Stimulated activated naive B cell treated with anti-CD40 and anti-IgM and Interleukin-4, amounts not matched to agents 10 μg/mL and 1 μg/mL and 100 μg/mL, for 72 hours (primary cell): Measurements from ENCODE around the gene AP1S1.
"Not testable (repeated sequence)": the region's sequence is repeated elsewhere in the genome, so short reads cannot be mapped to it uniquely, and the experiment has no call there.

Source experiments
- ATAC-seq, 2 donors: fragments of 150-1000 bp; cut with Tn5 transposase; replicated peaks; 2 replicates each; pipeline ENCODE4 v1.10.0; 2021; ENCODE audit warnings: moderate library complexity in 1 of 2
- DNase-seq: peaks from one replicate; pipeline ENCODE4 v3.0.0; 2021
- H3K27ac Mint-ChIP-seq: one replicate; pipeline ENCODE4 v1.8.0; 2022; ENCODE audit warnings: mild to moderate bottlenecking, mixed read lengths
- H3K27me3 Mint-ChIP-seq, 2 donors: one replicate each; pipeline ENCODE4 v1.8.0; 2022; ENCODE audit warnings: mixed read lengths in 2 of 2
- H3K36me3 Mint-ChIP-seq, 2 donors: one replicate each; pipeline ENCODE4 v1.8.0; 2022; ENCODE audit warnings: mixed read lengths in 2 of 2, mild to moderate bottlenecking in 1 of 2
- H3K4me1 Mint-ChIP-seq, 2 donors: one replicate each; pipeline ENCODE4 v1.8.0; 2022; ENCODE audit warnings: mixed read lengths in 2 of 2, mild to moderate bottlenecking in 1 of 2
- H3K4me3 Mint-ChIP-seq, 2 donors: one replicate each; pipeline ENCODE4 v1.8.0; 2022; ENCODE audit warnings: mild to moderate bottlenecking in 2 of 2, mixed read lengths in 2 of 2, moderate library complexity in 1 of 2
- H3K9me3 Mint-ChIP-seq, 2 donors: one replicate each; pipeline ENCODE4 v1.8.0; 2022; ENCODE audit warnings: mixed read lengths in 2 of 2, mild to moderate bottlenecking in 1 of 2

The AP1S1 gene

GRCh38 chr7:101132626-101133600 lies 21.4 kb upstream of the AP1S1 start:
- not testable (repeated sequence) for H3K9me3 Mint-ChIP-seq, H3K27ac Mint-ChIP-seq, H3K4me3 Mint-ChIP-seq, DNase-seq, ATAC-seq, H3K36me3 Mint-ChIP-seq
- Mint-ChIP-seq H3K27me3 (peaks cover 50 to 80% of the 10 kb centered on the region in 2 donors), H3K4me1 (peaks cover 26 to 34% of the 10 kb centered on the region in 2 donors)

GRCh38 chr7:101133621-101134398 lies 20.5 kb upstream of the AP1S1 start:
- Mint-ChIP-seq H3K4me3 (no peak overlapping the region), H3K27me3 (peaks cover 44 to 71% of the 10 kb centered on the region in 2 donors), H3K36me3 (no peaks in the 10 kb centered on the region), H3K4me1 (peaks cover 30 to 41% of the 10 kb centered on the region in 2 donors), H3K27ac (peak overlapping the region; percentile 52), H3K9me3 (no peaks in the 10 kb centered on the region)
- ATAC-seq (no peak), DNase-seq (no peak)

GRCh38 chr7:101134399-101134980 lies 19.8 kb upstream of the AP1S1 start:
- Mint-ChIP-seq H3K27ac (no peak overlapping the region), H3K27me3 (peaks cover 44 to 67% of the 10 kb centered on the region in 2 donors), H3K36me3 (no peaks in the 10 kb centered on the region), H3K4me1 (peaks cover 30 to 41% of the 10 kb centered on the region in 2 donors), H3K9me3 (no peaks in the 10 kb centered on the region), H3K4me3 (no peak overlapping the region)
- no peak for DNase-seq
- no peak for ATAC-seq

GRCh38 chr7:101137651-101138212 lies 16.5 kb upstream of the AP1S1 start:
- H3K4me1 Mint-ChIP-seq: peaks cover 30 to 41% of the 10 kb centered on the region in 2 donors
- H3K27ac Mint-ChIP-seq: peak overlapping the region; percentile 98
- DNase-seq: no peak
- no peaks in the 10 kb centered on the region for H3K36me3 Mint-ChIP-seq
- peak in 1 of 2 donors; percentile 1 for ATAC-seq
- H3K27me3 Mint-ChIP-seq: peaks cover 33 to 46% of the 10 kb centered on the region in 2 donors
- H3K9me3 Mint-ChIP-seq: no peaks in the 10 kb centered on the region
- peak overlapping the region; percentile 39 to 87 for H3K4me3 Mint-ChIP-seq

GRCh38 chr7:101138213-101138870 lies 15.9 kb upstream of the AP1S1 start:
- DNase-seq: peak; percentile 77
- peak overlapping the region; percentile 84 to 87 for H3K4me3 Mint-ChIP-seq
- H3K4me1 Mint-ChIP-seq: peaks cover 32 to 44% of the 10 kb centered on the region in 2 donors
- H3K9me3 Mint-ChIP-seq: no peaks in the 10 kb centered on the region
- peak; percentile 97 to 98 for ATAC-seq
- H3K36me3 Mint-ChIP-seq: no peaks in the 10 kb centered on the region
- peak overlapping the region; percentile 98 for H3K27ac Mint-ChIP-seq
- peaks cover 33 to 46% of the 10 kb centered on the region in 2 donors for H3K27me3 Mint-ChIP-seq

- H3K27me3 Mint-ChIP-seq: peaks cover 30 to 46% of the 10 kb centered on the region in 2 donors
- DNase-seq (no peak), ATAC-seq (no peak)
- no peak overlapping the region for H3K27ac Mint-ChIP-seq
- no peak overlapping the region for H3K4me3 Mint-ChIP-seq
- peaks cover 23 to 30% of the 10 kb centered on the region in 2 donors for H3K4me1 Mint-ChIP-seq
- H3K36me3 Mint-ChIP-seq: no peaks in the 10 kb centered on the region
- H3K9me3 Mint-ChIP-seq: no peaks in the 10 kb centered on the region
Observed at GRCh38 chr7:101140339-101140699, 14.0 kb upstream of the AP1S1 start.

GRCh38 chr7:101140746-101141382 lies 13.4 kb upstream of the AP1S1 start:
- H3K27me3 Mint-ChIP-seq: peaks cover 33 to 49% of the 10 kb centered on the region in 2 donors
- peaks cover 20 to 28% of the 10 kb centered on the region in 2 donors for H3K4me1 Mint-ChIP-seq
- no peak for DNase-seq
- H3K9me3 Mint-ChIP-seq: no peaks in the 10 kb centered on the region
- no peak overlapping the region for H3K27ac Mint-ChIP-seq
- no peaks in the 10 kb centered on the region for H3K36me3 Mint-ChIP-seq
- ATAC-seq: no peak
- no peak overlapping the region for H3K4me3 Mint-ChIP-seq

GRCh38 chr7:101151908-101152651 lies 2.2 kb upstream of the AP1S1 start:
- Mint-ChIP-seq H3K36me3 (peaks cover 7 to 15% of the 10 kb centered on the region in 2 donors), H3K4me3 (no peak overlapping the region), H3K27me3 (peaks cover 17 to 20% of the 10 kb centered on the region in 2 donors), H3K27ac (no peak overlapping the region), H3K9me3 (peaks cover 3 to 4% of the 10 kb centered on the region in 2 donors), H3K4me1 (peaks cover 14 to 33% of the 10 kb centered on the region in 2 donors)
- DNase-seq (no peak), ATAC-seq (no peak)

GRCh38 chr7:101154693-101155102 lies 422 bp downstream of the AP1S1 start:
- H3K36me3 Mint-ChIP-seq: peaks cover 19 to 36% of the 10 kb centered on the region in 2 donors
- peaks cover 3 to 6% of the 10 kb centered on the region in 2 donors for H3K27me3 Mint-ChIP-seq
- peak; percentile 39 to 49 for ATAC-seq
- H3K9me3 Mint-ChIP-seq: peaks cover 3 to 4% of the 10 kb centered on the region in 2 donors
- H3K27ac Mint-ChIP-seq: no peak overlapping the region
- no peak for DNase-seq
- peaks cover 14 to 41% of the 10 kb centered on the region in 2 donors for H3K4me1 Mint-ChIP-seq
- peak overlapping the region; percentile 89 to 91 for H3K4me3 Mint-ChIP-seq

- Mint-ChIP-seq H3K36me3 (peaks cover 24 to 42% of the 10 kb centered on the region in 2 donors), H3K4me3 (peak overlapping the region; percentile 89 to 91), H3K27me3 (peaks cover 0 to 4% of the 10 kb centered on the region in 2 donors), H3K27ac (peak overlapping the region; percentile 52), H3K9me3 (peaks cover 3 to 4% of the 10 kb centered on the region in 2 donors), H3K4me1 (peaks cover 14 to 41% of the 10 kb centered on the region in 2 donors)
- no peak for DNase-seq
- ATAC-seq: no peak
Observed at GRCh38 chr7:101155303-101155702, 1.0 kb downstream of the AP1S1 start.

- Mint-ChIP-seq H3K27me3 (peaks cover 0 to 4% of the 10 kb centered on the region in 2 donors), H3K4me3 (no peak overlapping the region), H3K27ac (no peak overlapping the region), H3K9me3 (peaks cover 3 to 4% of the 10 kb centered on the region in 2 donors), H3K36me3 (peaks cover 26 to 46% of the 10 kb centered on the region in 2 donors), H3K4me1 (peaks cover 14 to 41% of the 10 kb centered on the region in 2 donors)
- no peak for DNase-seq
- ATAC-seq: no peak
Observed at GRCh38 chr7:101156277-101156676, 2.0 kb downstream of the AP1S1 start.

GRCh38 chr7:101156866-101157589 lies 2.8 kb downstream of the AP1S1 start:
- Mint-ChIP-seq H3K27me3 (peaks cover 0 to 4% of the 10 kb centered on the region in 2 donors), H3K4me1 (peaks cover 14 to 41% of the 10 kb centered on the region in 2 donors), H3K36me3 (peaks cover 28 to 50% of the 10 kb centered on the region in 2 donors), H3K4me3 (no peak overlapping the region), H3K27ac (no peak overlapping the region), H3K9me3 (peaks cover 3 to 4% of the 10 kb centered on the region in 2 donors)
- DNase-seq (no peak), ATAC-seq (no peak)
